Kidney (tissue), 14 donors: ENCODE results near the gene GSG1. TPM values are rescaled to one million over a fixed set of nuclear protein-coding genes. Genes with fewer than 3 reads are reported as not detected.

Source experiments
- DNase-seq, 5 donors: peaks; one replicate each; pipeline ENCODE4 v3.0.0-alpha.2; 2013 to 2020
- FAIRE-seq: peaks from 2 replicates; lab custom pipeline; 2012; peaks lifted over from hg19 to GRCh38; lab: Jason Lieb, UNC
- H3K27ac ChIP-seq, 2 donors: one replicate each; pipeline ENCODE4 v1.7.0; 2013; ENCODE audit warnings: low read depth in 2 of 2, low read length in 2 of 2, inconsistent platforms in 1 of 2
- H3K27me3 ChIP-seq: one replicate; pipeline ENCODE4 v1.7.1; 2013; ENCODE audit warnings: low read length, inconsistent platforms; ENCODE audit not compliant: control insufficient read depth, insufficient read depth
- H3K36me3 ChIP-seq, 3 donors: one replicate each; pipeline versions ENCODE4 v1.7.0 to v1.7.1; 2013; ENCODE audit warnings: low read length in 3 of 3, control low read depth in 1 of 3, inconsistent platforms in 1 of 3; ENCODE audit not compliant: insufficient read depth in 3 of 3, control insufficient read depth in 2 of 3
- H3K4me1 ChIP-seq, 3 donors: one replicate each; pipeline versions ENCODE4 v1.7.0 to v1.7.1; 2013; ENCODE audit warnings: low read length in 3 of 3, inconsistent platforms in 1 of 3, low read depth in 1 of 3; ENCODE audit not compliant: control insufficient read depth in 2 of 3, insufficient read depth in 2 of 3
- H3K4me3 ChIP-seq, 3 donors: one replicate each; pipeline versions ENCODE4 v1.7.0 to v1.8.1; 2013; ENCODE audit warnings: low read length in 3 of 3, control low read depth in 1 of 3, inconsistent platforms in 1 of 3
- H3K9ac ChIP-seq, 3 donors: one replicate each; pipeline versions ENCODE4 v1.7.0 to v1.7.1; 2013; ENCODE audit warnings: low read length in 3 of 3, control low read depth in 1 of 3, inconsistent platforms in 1 of 3
- H3K9me3 ChIP-seq, 3 donors: one replicate each; pipeline versions ENCODE4 v1.7.0 to v1.7.1; 2013; ENCODE audit warnings: low read length in 3 of 3, control low read depth in 1 of 3, inconsistent platforms in 1 of 3; ENCODE audit not compliant: control insufficient read depth in 2 of 3, insufficient read depth in 1 of 3
- intact Hi-C: fragments of 100-400 bp; cut with DNase I; formaldehyde crosslinking; loops from one replicate; pipeline ENCODE4 v1.11.1; 2022
- polyA plus RNA-seq: library from polyadenylated mRNA; stranded (reverse); fragments of 350-450 nt; fragmentation: Illumina TruSeq; extraction: RNeasy Lipid Tissue Mini Kit (QIAGEN cat#74804); gene quantifications from one replicate; pipeline ENCODE4 v1.2.3, GENCODE V29; 2014; ENCODE audit warnings: low read depth, low replicate concordance; ENCODE audit not compliant: insufficient read depth
- total RNA-seq: library from RNA; stranded (reverse); fragmentation: NEBNext Ultra II Directional; extraction: Animal tissue kit (Norgen Biotek cat#: 25700); gene quantifications from one replicate; pipeline ENCODE4 v1.2.1, GENCODE V29; 2021
- TF ChIP-seq, protein P1 (sequence below): IDR thresholded peaks from 3 replicates; pipeline ENCODE4 v1.5.1; 2012; ENCODE audit warnings: mild to moderate bottlenecking, moderate library complexity, borderline replicate concordance; ENCODE audit not compliant: insufficient read depth; ENCODE audit errors: extremely low read depth
- donor health status: control.
- donor health status: control.
- donor health status: control.
- donor health status: control.
- donor health status: control.
- donor health status: DM: yes; HTN: yes; CAD: no.
- donor health status: Normal renal cell carcinoma (clear cell type).

GSG1 gene
- total and polyA plus RNA-seq, 2 donors from 2014 or later: 0.19 to 0.34 TPM

DNA sequence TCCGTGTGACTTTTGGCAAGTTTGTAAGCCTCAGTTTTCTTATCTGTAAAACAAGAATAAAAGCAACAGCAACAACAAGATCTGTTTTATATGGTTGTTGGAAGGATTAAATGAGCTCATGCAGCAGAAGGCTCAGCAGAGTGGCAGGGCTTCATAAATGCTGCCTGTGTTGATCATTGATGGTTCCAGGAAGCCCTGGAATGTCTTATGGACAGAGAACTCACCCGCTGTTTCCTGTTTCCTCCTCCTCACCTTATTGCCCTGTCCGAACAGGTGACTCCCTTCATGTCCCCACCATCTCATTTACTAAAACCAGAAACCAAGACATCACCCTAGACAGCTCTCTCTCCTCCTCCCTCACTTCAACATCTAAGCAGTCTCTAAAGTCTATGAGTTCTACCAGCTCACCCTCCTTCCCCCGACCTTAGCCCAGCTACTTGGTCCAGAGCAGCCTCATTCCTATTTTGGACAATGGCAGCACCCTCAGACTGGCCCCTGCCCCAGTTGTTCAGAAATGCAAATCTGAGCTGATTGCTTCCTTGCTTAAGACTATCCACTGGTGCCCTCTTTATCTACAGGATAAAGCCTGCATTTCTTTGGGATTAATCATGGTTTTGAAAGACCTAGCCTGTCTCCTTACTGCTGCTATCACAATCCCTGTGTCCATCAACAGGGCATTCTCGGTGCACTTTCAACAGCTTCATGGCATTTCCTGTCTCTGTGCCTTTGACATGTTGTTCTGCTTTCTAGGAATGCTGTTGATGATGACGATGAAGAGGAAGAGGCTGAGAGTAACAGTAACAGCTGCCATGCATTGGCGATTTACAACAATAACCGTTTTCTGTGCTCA lies 21.4 kb upstream of the GSG1 start:
- H3K9ac ChIP-seq: no peak overlapping the region
- FAIRE-seq (no peak), DNase-seq (no peak)
- no peak overlapping the region for H3K4me3 ChIP-seq
- no peaks in the 10 kb centered on the region for H3K9me3 ChIP-seq
- intact Hi-C loops: no loop called here
- TF ChIP-seq, protein P1, sequence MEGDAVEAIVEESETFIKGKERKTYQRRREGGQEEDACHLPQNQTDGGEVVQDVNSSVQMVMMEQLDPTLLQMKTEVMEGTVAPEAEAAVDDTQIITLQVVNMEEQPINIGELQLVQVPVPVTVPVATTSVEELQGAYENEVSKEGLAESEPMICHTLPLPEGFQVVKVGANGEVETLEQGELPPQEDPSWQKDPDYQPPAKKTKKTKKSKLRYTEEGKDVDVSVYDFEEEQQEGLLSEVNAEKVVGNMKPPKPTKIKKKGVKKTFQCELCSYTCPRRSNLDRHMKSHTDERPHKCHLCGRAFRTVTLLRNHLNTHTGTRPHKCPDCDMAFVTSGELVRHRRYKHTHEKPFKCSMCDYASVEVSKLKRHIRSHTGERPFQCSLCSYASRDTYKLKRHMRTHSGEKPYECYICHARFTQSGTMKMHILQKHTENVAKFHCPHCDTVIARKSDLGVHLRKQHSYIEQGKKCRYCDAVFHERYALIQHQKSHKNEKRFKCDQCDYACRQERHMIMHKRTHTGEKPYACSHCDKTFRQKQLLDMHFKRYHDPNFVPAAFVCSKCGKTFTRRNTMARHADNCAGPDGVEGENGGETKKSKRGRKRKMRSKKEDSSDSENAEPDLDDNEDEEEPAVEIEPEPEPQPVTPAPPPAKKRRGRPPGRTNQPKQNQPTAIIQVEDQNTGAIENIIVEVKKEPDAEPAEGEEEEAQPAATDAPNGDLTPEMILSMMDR: no peak
- H3K27ac ChIP-seq: no peak overlapping the region
- H3K27me3 ChIP-seq: no peaks in the 10 kb centered on the region
- H3K4me1 ChIP-seq: peaks cover 0 to 7% (median 0%) of the 10 kb centered on the region in 3 donors
- H3K36me3 ChIP-seq: no peaks in the 10 kb centered on the region

DNA sequence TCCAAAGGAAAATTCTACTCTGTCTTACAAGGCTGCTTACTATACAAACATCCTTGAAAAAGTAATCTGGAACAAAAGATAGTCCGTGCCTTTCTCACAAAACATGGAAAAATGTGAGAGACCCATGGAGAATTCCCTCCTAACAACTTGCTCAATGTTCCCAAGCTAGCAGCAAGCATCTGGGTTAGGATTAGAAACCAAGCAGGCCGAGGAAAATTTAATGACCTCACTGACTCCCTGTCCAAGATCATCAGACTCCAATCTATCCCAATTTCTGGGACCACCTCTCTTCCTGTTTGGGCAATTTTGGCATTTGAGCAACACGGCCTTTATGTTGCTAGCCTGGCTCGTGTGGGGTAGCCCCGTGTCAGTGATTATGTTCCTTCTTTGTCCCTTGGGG lies 18.1 kb upstream of the GSG1 start:
- TF ChIP-seq, protein P1: no peak
- no peak for FAIRE-seq
- no peaks in the 10 kb centered on the region for H3K4me1 ChIP-seq
- intact Hi-C loops: no loop called here
- H3K27ac ChIP-seq: no peak overlapping the region
- no peak for DNase-seq
- no peak overlapping the region for H3K9ac ChIP-seq
- no peaks in the 10 kb centered on the region for H3K9me3 ChIP-seq
- H3K4me3 ChIP-seq: no peak overlapping the region
- H3K27me3 ChIP-seq: no peaks in the 10 kb centered on the region
- no peaks in the 10 kb centered on the region for H3K36me3 ChIP-seq

DNA sequence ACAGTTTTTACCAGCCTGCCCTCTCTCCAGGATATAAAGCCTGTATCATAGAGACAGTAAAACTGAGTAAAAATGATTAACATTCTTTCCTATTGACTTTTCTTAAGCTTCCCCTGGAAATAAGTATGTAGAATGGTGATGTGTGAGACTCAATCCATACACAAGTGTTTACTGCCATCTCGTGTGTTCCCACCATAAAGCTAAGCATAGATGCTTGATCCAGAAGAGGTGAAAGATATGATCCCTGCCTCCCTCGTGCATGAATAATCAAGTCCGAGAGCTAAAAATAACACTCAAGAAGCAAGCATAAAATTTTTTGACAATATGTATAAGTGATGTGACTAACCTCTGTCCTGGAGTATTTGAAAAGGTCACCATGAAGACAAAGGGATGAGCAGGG lies 16.9 kb upstream of the GSG1 start:
- Histone ChIP-seq H3K9ac (no peak overlapping the region), H3K4me3 (no peak overlapping the region), H3K27me3 (no peaks in the 10 kb centered on the region), H3K9me3 (no peaks in the 10 kb centered on the region), H3K4me1 (no peaks in the 10 kb centered on the region), H3K36me3 (no peaks in the 10 kb centered on the region), H3K27ac (no peak overlapping the region)
- DNase-seq: no peak
- TF ChIP-seq, protein P1: no peak
- no peak for FAIRE-seq
- intact Hi-C loops: no loop called here
